Ectodermal cell (in vitro differentiated cells): ENCODE results near the gene ARFGAP1.

Experiments used
- H3K27ac ChIP-seq: 2 replicates; pipeline ENCODE4 v1.7.0; 2013; ENCODE audit warnings: mild to moderate bottlenecking, low read depth, low read length; ENCODE audit not compliant: insufficient read depth, poor library complexity, severe bottlenecking
- H3K27me3 ChIP-seq: 2 replicates; pipeline ENCODE4 v1.7.0; 2013; ENCODE audit warnings: mild to moderate bottlenecking, low read length; ENCODE audit not compliant: insufficient read depth, control insufficient read depth, poor library complexity, severe bottlenecking
- H3K36me3 ChIP-seq: one replicate; pipeline ENCODE4 v1.7.0; 2013; ENCODE audit warnings: low read length; ENCODE audit not compliant: control insufficient read depth, insufficient read depth
- H3K4me1 ChIP-seq: one replicate; pipeline ENCODE4 v1.7.0; 2013; ENCODE audit warnings: low read length; ENCODE audit not compliant: control insufficient read depth, insufficient read depth
- H3K4me3 ChIP-seq: 2 replicates; pipeline ENCODE4 v1.7.0; 2013; ENCODE audit warnings: low read depth, low read length, control low read depth; ENCODE audit not compliant: insufficient read depth
- H3K9me3 ChIP-seq: 2 replicates; pipeline ENCODE4 v1.7.0; 2013; ENCODE audit warnings: mild to moderate bottlenecking, low read length, moderate library complexity; ENCODE audit not compliant: control insufficient read depth
- WGBS, 2 experiments: methylation state at CpG; one replicate each; pipeline ENCODE4 v1.1.7; 2013; ENCODE audit warnings: missing lambda C conversion rate in 2 of 2; 5-methylcytosine and 5-hydroxymethylcytosine counted together

The ARFGAP1 gene

GRCh38 chr20:63252284-63252711 lies 20.3 kb upstream of the ARFGAP1 start:
- H3K4me3 ChIP-seq, result no peak overlapping the region
- H3K27ac ChIP-seq, result peak overlapping the region; percentile 19
- H3K9me3 ChIP-seq, result no peaks in the 10 kb centered on the region
- peaks cover 27% of the 10 kb centered on the region for H3K27me3 ChIP-seq
- peaks cover 32% of the 10 kb centered on the region for H3K4me1 ChIP-seq
- WGBS, 2 experiments, result 25 to 29% methylated on average over 8 of the region's 8 CpGs
- no peaks in the 10 kb centered on the region for H3K36me3 ChIP-seq

GRCh38 chr20:63253065-63253437 lies 19.6 kb upstream of the ARFGAP1 start:
- Histone ChIP-seq H3K27me3 (peaks cover 27% of the 10 kb centered on the region), H3K27ac (no peak overlapping the region), H3K36me3 (no peaks in the 10 kb centered on the region), H3K4me1 (peaks cover 24% of the 10 kb centered on the region), H3K4me3 (peak overlapping the region; percentile 43), H3K9me3 (no peaks in the 10 kb centered on the region)
- WGBS, 2 experiments, result 17% methylated on average over 16 of the region's 16 CpGs

- peaks cover 27% of the 10 kb centered on the region for H3K27me3 ChIP-seq
- no peaks in the 10 kb centered on the region for H3K36me3 ChIP-seq
- H3K4me1 ChIP-seq, result peaks cover 19% of the 10 kb centered on the region
- WGBS, 2 experiments, result 0% methylated on average over 89 of the region's 89 CpGs
- no peaks in the 10 kb centered on the region for H3K9me3 ChIP-seq
- H3K4me3 ChIP-seq, result peak overlapping the region; percentile 43
- H3K27ac ChIP-seq, result no peak overlapping the region
Measured at GRCh38 chr20:63253438-63254231, 19.0 kb upstream of the ARFGAP1 start.

GRCh38 chr20:63254232-63254605 lies 18.4 kb upstream of the ARFGAP1 start, which contains the start of gene NKAIN4:
Gene NKAIN4, minus strand, starts transcription at chr20:63254463. Its CDS starts 13 bp downstream, at chr20:63254450.
- H3K4me1 ChIP-seq, result peaks cover 18% of the 10 kb centered on the region
- 0% methylated on average over 31 to 43 of the region's 46 CpGs for WGBS, 2 experiments
- peak within 1 kb of the TSS; percentile 43 for H3K4me3 ChIP-seq
- no peaks in the 10 kb centered on the region for H3K36me3 ChIP-seq
- H3K27me3 ChIP-seq, result peaks cover 27% of the 10 kb centered on the region
- no peak within 1 kb of the TSS for H3K27ac ChIP-seq
- H3K9me3 ChIP-seq, result no peaks in the 10 kb centered on the region

- peaks cover 27% of the 10 kb centered on the region for H3K27me3 ChIP-seq
- no peak overlapping the region for H3K27ac ChIP-seq
- no peaks in the 10 kb centered on the region for H3K9me3 ChIP-seq
- peak overlapping the region; percentile 43 for H3K4me3 ChIP-seq
- 5% methylated on average over 56 of the region's 56 CpGs for WGBS, 2 experiments
- no peaks in the 10 kb centered on the region for H3K36me3 ChIP-seq
- peaks cover 18% of the 10 kb centered on the region for H3K4me1 ChIP-seq
Measured at GRCh38 chr20:63254606-63255384, 17.8 kb upstream of the ARFGAP1 start.

- Histone ChIP-seq H3K27ac (no peak overlapping the region), H3K4me1 (peaks cover 25% of the 10 kb centered on the region), H3K27me3 (peaks cover 27% of the 10 kb centered on the region), H3K9me3 (no peaks in the 10 kb centered on the region), H3K36me3 (no peaks in the 10 kb centered on the region), H3K4me3 (no peak overlapping the region)
- WGBS, 2 experiments, result 82 to 84% methylated on average over 31 of the region's 31 CpGs
Measured at GRCh38 chr20:63255931-63256704, 16.5 kb upstream of the ARFGAP1 start.

- no peak overlapping the region for H3K4me3 ChIP-seq
- H3K36me3 ChIP-seq, result no peaks in the 10 kb centered on the region
- no peak overlapping the region for H3K27ac ChIP-seq
- no peaks in the 10 kb centered on the region for H3K9me3 ChIP-seq
- peaks cover 32% of the 10 kb centered on the region for H3K4me1 ChIP-seq
- peaks cover 27% of the 10 kb centered on the region for H3K27me3 ChIP-seq
- WGBS, 2 experiments, result 95 to 98% methylated on average over 4 of the region's 4 CpGs
Measured at GRCh38 chr20:63256954-63257353, 15.7 kb upstream of the ARFGAP1 start.

- 95% methylated on average over 13 of the region's 13 CpGs for WGBS, 2 experiments
- Histone ChIP-seq H3K27ac (no peak overlapping the region), H3K36me3 (no peaks in the 10 kb centered on the region), H3K27me3 (peaks cover 26% of the 10 kb centered on the region), H3K9me3 (no peaks in the 10 kb centered on the region), H3K4me3 (no peak overlapping the region), H3K4me1 (peaks cover 26% of the 10 kb centered on the region)
Measured at GRCh38 chr20:63257629-63258028, 15.0 kb upstream of the ARFGAP1 start.

GRCh38 chr20:63258781-63259180 lies 13.8 kb upstream of the ARFGAP1 start:
- Histone ChIP-seq H3K9me3 (no peaks in the 10 kb centered on the region), H3K36me3 (no peaks in the 10 kb centered on the region), H3K4me3 (no peak overlapping the region), H3K27ac (no peak overlapping the region), H3K27me3 (peaks cover 15% of the 10 kb centered on the region), H3K4me1 (peaks cover 21% of the 10 kb centered on the region)
- WGBS, 2 experiments, result 89 to 90% methylated on average over 8 of the region's 8 CpGs
